ENCODE data around the gene ZFTA. TPM values are rescaled to one million over a fixed set of nuclear protein-coding genes. Genes with fewer than 3 reads are reported as not detected.
"Not testable (repeated sequence)": the region's sequence is repeated elsewhere in the genome, so short reads cannot be mapped to it uniquely, and the experiment has no call there.

Gene ZFTA
- total and polyA plus RNA-seq, 2 experiments from 2014 or later, result 8.3 to 36.6 TPM

DNA sequence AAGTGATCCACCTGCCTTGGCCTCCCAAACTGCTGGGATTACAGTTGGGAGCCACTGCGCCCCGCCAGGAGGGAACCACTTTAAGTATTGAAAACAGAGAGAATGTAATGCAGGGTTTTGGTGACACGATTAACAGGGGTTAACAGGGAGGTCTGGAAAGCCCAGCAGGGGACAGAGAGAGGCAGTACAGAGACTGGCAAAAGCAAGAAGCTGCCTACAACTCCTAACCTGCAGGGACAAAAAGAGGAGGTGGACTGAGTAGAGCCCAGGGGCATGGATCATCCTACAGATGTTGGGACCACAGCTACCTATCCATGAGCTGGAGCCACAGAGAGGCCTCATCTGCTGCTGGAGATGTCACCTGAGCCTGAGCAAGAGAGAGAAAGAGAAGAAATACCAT, 42.9 kb upstream of the ZFTA start:
- Histone ChIP-seq H3K36me3 (ENCODE audit: insufficient read depth) (peaks cover 6% of the 10 kb centered on the region), H3K4me2 (peak overlapping the region; percentile 96; the same call in 1 of the 2 replicates), H3K4me1 (ENCODE audit: insufficient read depth) (peaks cover 30% of the 10 kb centered on the region), H4K20me1 (replicated peaks; ENCODE audit: insufficient read depth) (peaks cover 21% of the 10 kb centered on the region), H3K27ac (ENCODE audit: low read depth) (no peak overlapping the region), H3K9me2 (ENCODE audit: insufficient read depth) (no peaks in the 10 kb centered on the region), H3K79me2 (replicated peaks; ENCODE audit: insufficient read depth) (peaks cover 35% of the 10 kb centered on the region), H2AFZ (no peak overlapping the region), H3K4me3 (peak overlapping the region; percentile 83; the same call in 1 of the 2 replicates), H3F3A (replicated peaks; ENCODE audit: low read depth) (peaks cover 12% of the 10 kb centered on the region), H3K27me3 (ENCODE audit: insufficient read depth) (peaks cover 7% of the 10 kb centered on the region)
- Mint-ChIP-seq H3K4me1 (peaks cover 36% of the 10 kb centered on the region), H3K9me3 (no peaks in the 10 kb centered on the region), H3K27ac (no peak overlapping the region), H3K36me3 (ENCODE audit: low read depth) (peaks cover 23% of the 10 kb centered on the region), H3K27me3 (ENCODE audit: insufficient read depth, low read depth, poor library complexity) (peaks cover 13% of the 10 kb centered on the region), H3K4me3 (peak overlapping the region; percentile 82; the same call in 2 of the 3 replicates)
- TF ChIP-seq EZH2phosphoT487 (IDR thresholded peaks at IDR 0.05; ENCODE audit: unreplicated experiment), result no peak
- no peak for TF ChIP-seq CREB1 (CRISPR knock-in tag; IDR thresholded peaks at IDR 0.05; ENCODE audit: low read depth)
- TF ChIP-seq, protein P1, sequence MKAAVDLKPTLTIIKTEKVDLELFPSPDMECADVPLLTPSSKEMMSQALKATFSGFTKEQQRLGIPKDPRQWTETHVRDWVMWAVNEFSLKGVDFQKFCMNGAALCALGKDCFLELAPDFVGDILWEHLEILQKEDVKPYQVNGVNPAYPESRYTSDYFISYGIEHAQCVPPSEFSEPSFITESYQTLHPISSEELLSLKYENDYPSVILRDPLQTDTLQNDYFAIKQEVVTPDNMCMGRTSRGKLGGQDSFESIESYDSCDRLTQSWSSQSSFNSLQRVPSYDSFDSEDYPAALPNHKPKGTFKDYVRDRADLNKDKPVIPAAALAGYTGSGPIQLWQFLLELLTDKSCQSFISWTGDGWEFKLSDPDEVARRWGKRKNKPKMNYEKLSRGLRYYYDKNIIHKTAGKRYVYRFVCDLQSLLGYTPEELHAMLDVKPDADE (IDR thresholded peaks at IDR 0.05), result no peak
- no peak for TF ChIP-seq ZNF114 (CRISPR knock-in tag; IDR thresholded peaks at IDR 0.05)
- no peak for TF ChIP-seq NANOG (IDR thresholded peaks at IDR 0.05; ENCODE audit: borderline replicate concordance)
- TF ChIP-seq ZNF462 (CRISPR knock-in tag; IDR thresholded peaks at IDR 0.05), result no peak
- no peak for TF ChIP-seq JUNB (IDR thresholded peaks at IDR 0.05; ENCODE audit: unreplicated experiment)
- TF ChIP-seq, protein P2, sequence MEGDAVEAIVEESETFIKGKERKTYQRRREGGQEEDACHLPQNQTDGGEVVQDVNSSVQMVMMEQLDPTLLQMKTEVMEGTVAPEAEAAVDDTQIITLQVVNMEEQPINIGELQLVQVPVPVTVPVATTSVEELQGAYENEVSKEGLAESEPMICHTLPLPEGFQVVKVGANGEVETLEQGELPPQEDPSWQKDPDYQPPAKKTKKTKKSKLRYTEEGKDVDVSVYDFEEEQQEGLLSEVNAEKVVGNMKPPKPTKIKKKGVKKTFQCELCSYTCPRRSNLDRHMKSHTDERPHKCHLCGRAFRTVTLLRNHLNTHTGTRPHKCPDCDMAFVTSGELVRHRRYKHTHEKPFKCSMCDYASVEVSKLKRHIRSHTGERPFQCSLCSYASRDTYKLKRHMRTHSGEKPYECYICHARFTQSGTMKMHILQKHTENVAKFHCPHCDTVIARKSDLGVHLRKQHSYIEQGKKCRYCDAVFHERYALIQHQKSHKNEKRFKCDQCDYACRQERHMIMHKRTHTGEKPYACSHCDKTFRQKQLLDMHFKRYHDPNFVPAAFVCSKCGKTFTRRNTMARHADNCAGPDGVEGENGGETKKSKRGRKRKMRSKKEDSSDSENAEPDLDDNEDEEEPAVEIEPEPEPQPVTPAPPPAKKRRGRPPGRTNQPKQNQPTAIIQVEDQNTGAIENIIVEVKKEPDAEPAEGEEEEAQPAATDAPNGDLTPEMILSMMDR (conservative IDR thresholded peaks at IDR 0.05; ENCODE audit: low read depth in 2 of 2), result no peak
- TF ChIP-seq ZNF331 (CRISPR knock-in tag; IDR thresholded peaks at IDR 0.05; ENCODE audit: low read depth), result no peak
- DNase-seq (ENCODE audit: low spot score) (no peak), ATAC-seq (peak; percentile 4; the same call in 2 of the 3 replicates)

- Mint-ChIP-seq H3K4me1 (peaks cover 31% of the 10 kb centered on the region), H3K27me3 (ENCODE audit: insufficient read depth, low read depth, poor library complexity) (peaks cover 11% of the 10 kb centered on the region), H3K36me3 (ENCODE audit: low read depth) (peaks cover 12% of the 10 kb centered on the region)
- H4K20me1 ChIP-seq (replicated peaks; ENCODE audit: insufficient read depth); ATAC-seq; H3K36me3 ChIP-seq (ENCODE audit: insufficient read depth); H3K4me2 ChIP-seq; H2AFZ ChIP-seq; H3K4me3 ChIP-seq; H3K27me3 ChIP-seq (ENCODE audit: insufficient read depth); H3K4me3 Mint-ChIP-seq; DNase-seq (ENCODE audit: low spot score); H3K9me3 Mint-ChIP-seq; H3K27ac ChIP-seq (ENCODE audit: low read depth); H3K9me2 ChIP-seq (ENCODE audit: insufficient read depth); H3K27ac Mint-ChIP-seq; H3F3A ChIP-seq (replicated peaks; ENCODE audit: low read depth): not testable (repeated sequence)
- Histone ChIP-seq H3K4me1 (ENCODE audit: insufficient read depth) (peaks cover 27% of the 10 kb centered on the region), H3K79me2 (replicated peaks; ENCODE audit: insufficient read depth) (peaks cover 24% of the 10 kb centered on the region)
Measured at GRCh38 chr11:63810383-63810782, 41.8 kb upstream of the ZFTA start.

Data from GM23338 (cell line).